ENCODE results near the gene C3.

Gene C3

DNA sequence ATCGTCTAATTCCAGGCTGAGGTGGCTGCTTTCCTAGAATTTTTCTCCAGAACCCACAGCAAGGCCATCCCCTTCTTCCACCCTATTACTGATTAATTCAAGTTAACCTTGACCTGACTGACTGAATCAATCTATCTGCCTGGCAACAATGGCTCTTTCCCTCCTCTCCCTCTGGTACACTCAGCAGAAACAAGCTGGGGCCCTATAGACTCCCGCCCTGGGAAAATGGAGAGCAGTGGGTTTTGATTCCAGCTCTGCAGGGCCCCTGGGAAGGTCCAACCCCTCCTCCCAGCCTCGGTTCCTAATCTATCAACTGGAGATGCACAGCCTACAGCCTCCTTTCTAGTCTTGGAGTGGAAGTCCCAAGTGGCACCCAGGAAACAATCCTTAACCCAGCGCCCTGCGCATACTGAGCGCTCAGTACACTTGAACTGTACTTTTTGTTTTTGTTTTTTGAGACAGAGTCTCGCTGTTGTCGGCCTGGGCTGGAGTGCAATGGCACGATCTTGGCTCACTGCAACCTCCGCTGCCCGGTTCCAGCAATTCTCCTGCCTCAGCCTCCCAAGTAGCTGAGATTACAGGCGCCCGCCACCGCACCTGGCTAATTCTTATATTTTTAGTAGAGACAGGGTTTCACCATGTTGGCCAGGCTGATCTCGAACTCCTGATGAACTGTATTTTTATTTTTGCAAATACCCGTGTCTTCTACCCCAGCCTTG, 5.2 kb upstream of the C3 start:
- TF ChIP-seq, protein P1, sequence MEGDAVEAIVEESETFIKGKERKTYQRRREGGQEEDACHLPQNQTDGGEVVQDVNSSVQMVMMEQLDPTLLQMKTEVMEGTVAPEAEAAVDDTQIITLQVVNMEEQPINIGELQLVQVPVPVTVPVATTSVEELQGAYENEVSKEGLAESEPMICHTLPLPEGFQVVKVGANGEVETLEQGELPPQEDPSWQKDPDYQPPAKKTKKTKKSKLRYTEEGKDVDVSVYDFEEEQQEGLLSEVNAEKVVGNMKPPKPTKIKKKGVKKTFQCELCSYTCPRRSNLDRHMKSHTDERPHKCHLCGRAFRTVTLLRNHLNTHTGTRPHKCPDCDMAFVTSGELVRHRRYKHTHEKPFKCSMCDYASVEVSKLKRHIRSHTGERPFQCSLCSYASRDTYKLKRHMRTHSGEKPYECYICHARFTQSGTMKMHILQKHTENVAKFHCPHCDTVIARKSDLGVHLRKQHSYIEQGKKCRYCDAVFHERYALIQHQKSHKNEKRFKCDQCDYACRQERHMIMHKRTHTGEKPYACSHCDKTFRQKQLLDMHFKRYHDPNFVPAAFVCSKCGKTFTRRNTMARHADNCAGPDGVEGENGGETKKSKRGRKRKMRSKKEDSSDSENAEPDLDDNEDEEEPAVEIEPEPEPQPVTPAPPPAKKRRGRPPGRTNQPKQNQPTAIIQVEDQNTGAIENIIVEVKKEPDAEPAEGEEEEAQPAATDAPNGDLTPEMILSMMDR (IDR thresholded peaks at IDR 0.05; ENCODE audit: control extremely low read depth, extremely low read depth, low read depth, missing control alignments): no peak
- ChIA-PET CTCF (interaction anchor here (2.1 to 2.6 kb wide), 2 partner anchors 12 to 138 kb away, joined by 8 to 11 read pairs; partner anchors contain the start of gene GPR108), POLR2A (interaction anchor here (0.5 kb wide), 1 partner anchor 44 kb away, joined by 7 read pairs; no protein-coding TSS in a partner anchor)
- no peak for DNase-seq (ENCODE audit: extremely low spot score)

DNA sequence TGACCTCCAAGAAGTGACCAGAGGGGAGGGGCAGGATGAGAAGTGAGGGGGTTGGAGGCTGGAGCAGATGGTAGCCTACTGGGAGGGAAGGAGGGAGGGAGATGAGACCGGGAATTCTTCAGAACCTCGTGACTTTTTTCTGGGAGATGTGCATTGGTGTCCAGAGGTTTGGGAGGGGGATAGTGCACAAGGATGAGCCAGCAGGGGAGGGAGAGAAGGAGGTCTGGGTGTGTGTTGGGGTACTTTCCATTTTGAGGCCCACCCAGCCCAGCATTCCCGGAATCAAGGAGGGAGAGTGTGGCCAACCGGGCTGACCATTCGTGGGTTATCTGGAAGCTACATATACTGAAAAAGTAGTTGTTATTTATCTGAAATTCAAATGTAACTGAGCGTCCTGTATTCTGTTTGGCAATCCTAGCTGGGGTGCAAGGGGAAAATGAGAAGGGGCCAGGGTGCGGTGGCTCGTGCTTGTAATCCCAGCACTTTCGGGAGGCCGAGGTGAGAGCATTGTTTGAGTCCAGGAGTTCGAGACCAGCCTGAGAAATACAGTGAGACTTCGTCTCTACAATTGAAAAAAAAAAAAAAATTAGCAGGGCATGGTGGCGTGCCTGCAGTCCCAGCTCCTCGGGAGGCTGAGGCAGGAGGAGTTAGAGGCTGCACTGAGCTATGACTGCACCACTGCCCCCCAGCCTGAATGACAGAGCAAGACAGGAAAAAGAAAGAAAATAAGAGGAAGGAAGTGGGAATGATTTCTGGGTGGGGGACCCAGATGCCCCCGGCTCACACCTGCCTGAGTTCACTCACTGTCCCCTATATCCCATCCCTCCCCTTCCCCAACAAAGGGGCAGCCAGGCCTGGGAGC, 4.4 kb upstream of the C3 start:
- no peak for DNase-seq (ENCODE audit: extremely low spot score)
- CTCF ChIA-PET: interaction anchor here (2.6 kb wide), 1 partner anchor 13 kb away, joined by 11 read pairs; the partner anchor contains the start of gene GPR108
- POLR2A ChIA-PET: no interaction called here
- TF ChIP-seq, protein P1 (IDR thresholded peaks at IDR 0.05; ENCODE audit: control extremely low read depth, extremely low read depth, low read depth, missing control alignments): no peak

- ChIA-PET POLR2A (no interaction called here), CTCF (interaction anchor here (2.6 kb wide), 1 partner anchor 14 kb away, joined by 11 read pairs; the partner anchor contains the start of gene GPR108)
- DNase-seq (ENCODE audit: extremely low spot score): no peak
- TF ChIP-seq, protein P1 (IDR thresholded peaks at IDR 0.05; ENCODE audit: control extremely low read depth, extremely low read depth, low read depth, missing control alignments): no peak
Observed at GRCh38 chr19:6723738-6724137, 3.3 kb upstream of the C3 start.

DNA sequence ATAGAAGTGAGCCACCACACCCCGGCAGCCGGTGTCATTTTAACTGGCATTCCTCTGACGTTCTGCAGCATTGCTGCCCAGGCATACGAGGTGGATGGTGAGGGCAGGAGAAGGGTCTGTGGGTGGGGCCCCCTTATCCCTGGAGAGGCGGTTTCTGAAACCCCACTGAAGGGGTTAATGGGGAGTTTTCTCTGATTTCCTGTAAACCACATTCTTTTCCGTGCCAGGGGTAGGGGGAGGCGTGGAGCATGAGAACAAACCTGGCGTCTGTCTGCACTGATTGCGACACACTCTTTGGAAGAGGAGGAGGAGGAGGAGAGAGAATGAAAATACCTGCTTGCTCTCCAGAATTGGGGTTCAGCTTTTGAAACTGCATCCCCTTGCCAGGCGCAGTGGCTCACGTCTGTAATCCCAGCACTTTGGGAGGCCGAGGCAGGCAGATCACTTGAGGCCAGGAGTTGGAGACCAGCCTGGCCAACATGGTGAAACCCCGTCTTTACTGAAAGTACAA, 2.7 kb upstream of the C3 start:
- POLR2A ChIA-PET: no interaction called here
- TF ChIP-seq, protein P1 (IDR thresholded peaks at IDR 0.05; ENCODE audit: control extremely low read depth, extremely low read depth, low read depth, missing control alignments): no peak
- CTCF ChIA-PET: no interaction called here
- no peak for DNase-seq (ENCODE audit: extremely low spot score)

DNA sequence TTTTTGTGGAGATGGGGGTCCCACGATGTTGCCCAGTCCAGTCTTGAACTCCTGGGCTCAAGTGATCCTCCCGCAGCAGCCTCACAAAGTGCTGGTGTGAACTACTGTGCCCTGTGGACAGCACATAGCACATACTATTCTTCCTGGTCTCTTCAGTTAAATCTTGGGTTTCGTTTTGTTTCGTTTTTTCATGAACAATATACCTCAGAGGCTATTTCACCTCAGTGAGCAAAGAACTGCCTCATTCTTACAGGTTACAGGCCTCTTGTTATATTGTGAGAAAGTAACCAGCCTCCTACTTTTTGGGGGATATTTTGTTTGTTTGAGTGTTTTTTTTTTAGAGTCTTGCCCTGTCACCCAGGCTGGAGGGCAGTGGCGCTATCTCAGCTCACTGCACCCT, 1.3 kb upstream of the C3 start:
- ChIA-PET CTCF (interaction anchor here (0.9 kb wide), 1 partner anchor 14 kb away, joined by 3 read pairs; no protein-coding TSS in a partner anchor), POLR2A (no interaction called here)
- TF ChIP-seq, protein P1 (IDR thresholded peaks at IDR 0.05; ENCODE audit: control extremely low read depth, extremely low read depth, low read depth, missing control alignments): no peak
- DNase-seq (ENCODE audit: extremely low spot score): peak; percentile 73

DNA sequence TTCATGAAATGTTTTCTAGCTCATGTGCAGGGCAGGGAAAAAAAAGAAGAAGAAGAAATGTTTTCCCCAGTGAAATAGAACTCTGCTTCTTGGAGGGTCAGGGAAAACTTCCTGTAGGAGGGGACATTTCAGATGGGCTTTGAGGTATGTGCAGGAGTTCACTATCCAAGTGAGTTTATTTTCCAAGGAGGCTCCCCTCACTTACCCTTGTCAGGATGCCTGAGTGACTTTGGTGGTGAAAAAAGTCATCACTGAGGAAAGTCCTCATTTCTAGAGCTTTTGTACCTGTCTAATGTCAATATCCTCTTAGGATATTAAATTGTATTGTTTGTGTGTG, 656 bp upstream of the C3 start:
- DNase-seq (ENCODE audit: extremely low spot score): no peak
- TF ChIP-seq, protein P1 (IDR thresholded peaks at IDR 0.05; ENCODE audit: control extremely low read depth, extremely low read depth, low read depth, missing control alignments): no peak
- ChIA-PET POLR2A (no interaction called here), CTCF (interaction anchor here (1.1 kb wide), 2 partner anchors 16 to 142 kb away, joined by 4 read pairs; partner anchors contain the start of gene GPR108)

Measured in GM10248 (cell line).